NT2/D1 (cell line): Measurements from ENCODE around the gene C3orf70.

Experiments used
- DNase-seq: peaks from one replicate; pipeline ENCODE4 v3.0.0-alpha.2; 2011; ENCODE audit warnings: low read depth, low spot score
- H3K27me3 ChIP-seq: 2 replicates; pipeline ENCODE4 v1.6.0; 2011; ENCODE audit warnings: mild to moderate bottlenecking; ENCODE audit not compliant: insufficient read length, insufficient read depth
- H3K36me3 ChIP-seq: 2 replicates; pipeline ENCODE4 v1.6.1; 2011; ENCODE audit warnings: mild to moderate bottlenecking, low read length, mixed read lengths; ENCODE audit not compliant: insufficient read depth, insufficient read length
- H3K4me1 ChIP-seq: 2 replicates; pipeline ENCODE4 v1.5.1; 2011; ENCODE audit not compliant: insufficient read depth, insufficient read length
- H3K4me3 ChIP-seq: 2 replicates; pipeline ENCODE4 v1.5.1; 2011; ENCODE audit warnings: low read depth; ENCODE audit not compliant: insufficient read length
- H3K9ac ChIP-seq: 2 replicates; pipeline ENCODE4 v1.6.0; 2011; ENCODE audit warnings: low read depth; ENCODE audit not compliant: insufficient read length
- H3K9me3 ChIP-seq: 2 replicates; pipeline ENCODE4 v1.5.1; 2011; ENCODE audit warnings: mild to moderate bottlenecking, low read length; ENCODE audit not compliant: insufficient read depth
- SUZ12 ChIP-seq: IDR thresholded peaks from 2 replicates; pipeline ENCODE4 v1.6.1; 2011; ENCODE audit not compliant: insufficient read length, insufficient read depth; ENCODE audit errors: extremely low read depth
- YY1 ChIP-seq: IDR thresholded peaks from 2 replicates; pipeline ENCODE4 v1.6.1; 2011; ENCODE audit not compliant: insufficient read length, insufficient read depth
- ZNF274 ChIP-seq: IDR thresholded peaks from 2 replicates; pipeline ENCODE4 v1.6.1; 2011; ENCODE audit warnings: mild to moderate bottlenecking, low read depth, low read length

C3orf70 gene

GRCh38 chr3:185103359-185104127 is 49.3 kb downstream of the C3orf70 start:
- Histone ChIP-seq H3K36me3 (no peaks in the 10 kb centered on the region), H3K9ac (no peak overlapping the region), H3K9me3 (peaks cover 26% of the 10 kb centered on the region; the same call in 1 of the 2 replicates), H3K27me3 (no peaks in the 10 kb centered on the region), H3K4me3 (no peak overlapping the region), H3K4me1 (no peaks in the 10 kb centered on the region)
- TF ChIP-seq SUZ12, result no peak
- TF ChIP-seq ZNF274, result no peak
- no peak for DNase-seq

DNA sequence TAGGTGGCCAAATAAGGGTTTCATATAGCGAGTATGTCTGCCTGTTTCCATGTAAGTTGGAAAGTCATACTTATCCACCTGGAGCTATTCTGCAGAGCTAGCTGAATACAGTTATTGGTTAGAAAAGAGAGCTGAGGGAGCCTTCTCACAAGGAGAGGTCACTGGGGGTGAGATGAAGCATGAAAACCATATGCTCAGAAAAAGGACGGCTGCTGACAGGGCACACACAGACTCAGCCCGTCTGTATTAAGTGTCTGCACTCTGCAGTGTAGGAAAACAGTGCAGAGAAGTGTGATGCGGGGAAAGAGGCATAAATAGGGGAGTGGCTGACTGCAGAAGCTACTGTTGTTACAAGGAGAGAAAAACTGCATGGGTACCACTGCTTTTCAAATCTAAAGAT is 58.2 kb downstream of the C3orf70 start:
- Histone ChIP-seq H3K9ac (no peak overlapping the region), H3K4me3 (no peak overlapping the region), H3K4me1 (peaks cover 4% of the 10 kb centered on the region), H3K36me3 (no peaks in the 10 kb centered on the region), H3K27me3 (no peaks in the 10 kb centered on the region), H3K9me3 (no peaks in the 10 kb centered on the region)
- DNase-seq, result no peak
- TF ChIP-seq SUZ12, result no peak

GRCh38 chr3:185093116-185093515 is 59.7 kb downstream of the C3orf70 start:
- no peaks in the 10 kb centered on the region for H3K9me3 ChIP-seq
- no peak for TF ChIP-seq SUZ12
- TF ChIP-seq ZNF274, result no peak
- TF ChIP-seq YY1, result no peak
- no peak overlapping the region for H3K4me3 ChIP-seq
- no peaks in the 10 kb centered on the region for H3K36me3 ChIP-seq
- DNase-seq, result no peak
- peaks cover 4% of the 10 kb centered on the region for H3K4me1 ChIP-seq
- no peak overlapping the region for H3K9ac ChIP-seq
- no peaks in the 10 kb centered on the region for H3K27me3 ChIP-seq

DNA sequence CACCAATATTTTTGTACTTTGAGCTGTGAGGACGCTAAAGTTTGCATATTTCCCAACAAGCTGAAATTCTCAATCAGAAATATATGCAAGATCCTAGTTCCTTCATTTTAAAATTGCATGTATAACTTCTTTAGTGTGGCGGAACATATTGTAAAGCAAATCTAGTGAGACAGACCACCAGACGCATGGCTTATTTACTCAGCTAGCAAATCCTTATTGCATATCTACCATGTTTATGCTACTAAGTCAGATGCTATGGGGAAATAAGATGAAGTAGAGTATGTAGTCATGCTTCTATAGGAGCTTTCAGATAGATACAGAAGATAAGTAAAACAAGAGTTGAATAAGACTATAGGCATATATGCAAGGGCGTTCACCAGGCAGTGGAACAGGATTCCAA is 62.0 kb downstream of the C3orf70 start:
- Histone ChIP-seq H3K27me3 (no peaks in the 10 kb centered on the region), H3K4me3 (no peak overlapping the region), H3K4me1 (peaks cover 4% of the 10 kb centered on the region), H3K9ac (no peak overlapping the region), H3K9me3 (no peaks in the 10 kb centered on the region), H3K36me3 (no peaks in the 10 kb centered on the region)
- no peak for DNase-seq
- no peak for TF ChIP-seq SUZ12
- no peak for TF ChIP-seq ZNF274
- no peak for TF ChIP-seq YY1

DNA sequence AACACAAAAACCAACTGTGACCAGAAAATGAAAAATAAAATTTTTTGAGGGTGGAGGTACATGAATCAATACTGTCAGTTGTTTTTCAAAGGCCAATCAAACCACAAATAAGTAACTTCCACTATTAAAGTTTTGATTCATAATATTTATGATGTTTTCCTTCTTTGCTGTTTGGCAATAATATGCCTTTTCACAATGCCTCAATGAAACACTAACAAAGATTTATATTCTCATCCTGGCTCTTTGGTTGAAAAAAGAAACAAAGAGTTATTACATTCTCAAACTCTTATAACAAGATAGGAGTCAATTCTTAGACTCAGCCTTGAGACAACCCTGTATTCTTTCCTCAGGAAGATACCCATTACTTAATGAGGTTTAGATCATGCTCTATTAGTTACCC is 63.1 kb downstream of the C3orf70 start:
- Histone ChIP-seq H3K4me3 (no peak overlapping the region), H3K9ac (no peak overlapping the region), H3K4me1 (peaks cover 4% of the 10 kb centered on the region), H3K9me3 (no peaks in the 10 kb centered on the region), H3K27me3 (no peaks in the 10 kb centered on the region), H3K36me3 (no peaks in the 10 kb centered on the region)
- TF ChIP-seq YY1, result no peak
- TF ChIP-seq ZNF274, result no peak
- TF ChIP-seq SUZ12, result no peak
- no peak for DNase-seq

- Histone ChIP-seq H3K27me3 (no peaks in the 10 kb centered on the region), H3K36me3 (no peaks in the 10 kb centered on the region), H3K4me3 (no peak overlapping the region), H3K4me1 (peaks cover 4% of the 10 kb centered on the region), H3K9me3 (no peaks in the 10 kb centered on the region), H3K9ac (no peak overlapping the region)
- no peak for DNase-seq
- TF ChIP-seq SUZ12 (no peak), ZNF274 (no peak), YY1 (no peak)
Observed at GRCh38 chr3:185089343-185089742, 63.5 kb downstream of the C3orf70 start.

DNA sequence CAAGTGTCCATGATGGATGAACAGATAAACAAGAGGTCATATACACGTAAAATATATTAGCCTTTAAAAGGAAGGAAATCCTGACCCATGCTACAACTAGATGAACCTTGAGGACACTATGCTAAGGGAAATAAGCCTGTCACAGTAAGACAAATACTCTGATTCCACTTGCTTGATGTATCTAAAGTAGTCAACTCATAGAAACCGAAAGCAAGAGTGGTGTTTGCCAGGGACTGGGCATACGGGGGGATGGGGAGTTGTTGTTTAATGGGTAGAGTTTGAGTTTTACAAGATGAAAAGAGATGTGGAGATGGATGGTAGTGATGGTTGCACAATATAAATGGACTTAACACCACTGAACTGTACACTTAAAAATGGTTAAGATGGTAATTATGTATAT is 65.4 kb downstream of the C3orf70 start:
- no peaks in the 10 kb centered on the region for H3K27me3 ChIP-seq
- no peaks in the 10 kb centered on the region for H3K9me3 ChIP-seq
- no peak for TF ChIP-seq SUZ12
- no peak for TF ChIP-seq YY1
- TF ChIP-seq ZNF274, result no peak
- no peak for DNase-seq
- H3K4me1 ChIP-seq, result no peaks in the 10 kb centered on the region
- H3K36me3 ChIP-seq, result no peaks in the 10 kb centered on the region
- no peak overlapping the region for H3K4me3 ChIP-seq
- no peak overlapping the region for H3K9ac ChIP-seq
